Astrocyte (in vitro differentiated cells and primary cell): ENCODE measurements around the gene KLF17.

Experiments
- CTCF ChIP-seq: IDR thresholded peaks from 2 replicates; pipeline ENCODE4 v1.5.1; 2011; ENCODE audit warnings: low read depth, mild to moderate bottlenecking, inconsistent platforms, low read length, moderate library complexity; ENCODE audit not compliant: insufficient read depth
- EZH2 ChIP-seq: IDR thresholded peaks from 2 replicates; pipeline ENCODE4 v1.6.1; 2012; ENCODE audit warnings: mild to moderate bottlenecking, low read length, inconsistent platforms; ENCODE audit not compliant: insufficient read depth

- no peak for TF ChIP-seq CTCF
- TF ChIP-seq EZH2, result no peak
Observed at GRCh38 chr1:44146536-44147361, 28.1 kb downstream of the KLF17 start.
